Activated naive CD8-positive, alpha-beta T cell treated with anti-CD3 and anti-CD28 coated beads, Interleukin-2, amount 10 ng/mL, durations not matched to agents 7 days and 5 days (primary cell): ENCODE results near the gene NBEA. TPM values are rescaled to one million over a fixed set of nuclear protein-coding genes. Genes with fewer than 3 reads are reported as not detected.
A peak's percentile ranks its signal among the peaks of the same experiment; 100 is the strongest.

Experiments used
- ATAC-seq: fragments of 150-1000 bp; cut with Tn5 transposase; one replicate; pipeline ENCODE4 v1.10.0; 2021; ENCODE audit warnings: low read depth, moderate library complexity
- POLR2A ChIA-PET: fragments of 350-600 bp; sonication (Branson Sonifier 250); formaldehyde crosslinking; loops from one replicate; lab custom pipeline; 2021; ENCODE audit warnings: antibody characterized with exemption; lab: Charles Lee
- DNase-seq: peaks from one replicate; pipeline ENCODE4 v3.0.0; 2021
- H3K27ac Mint-ChIP-seq: one replicate; pipeline ENCODE4 v1.8.0; 2022; ENCODE audit warnings: mild to moderate bottlenecking, mixed read lengths
- H3K27me3 Mint-ChIP-seq: one replicate; pipeline ENCODE4 v1.8.0; 2022; ENCODE audit warnings: mild to moderate bottlenecking, moderate library complexity, mixed read lengths
- H3K36me3 Mint-ChIP-seq: one replicate; pipeline ENCODE4 v1.8.0; 2021; ENCODE audit warnings: mild to moderate bottlenecking, mixed read lengths
- H3K4me1 Mint-ChIP-seq: one replicate; pipeline ENCODE4 v1.8.0; 2021; ENCODE audit warnings: mixed read lengths
- H3K4me3 Mint-ChIP-seq: one replicate; pipeline ENCODE4 v1.8.0; 2022; ENCODE audit warnings: mild to moderate bottlenecking, moderate library complexity, mixed read lengths
- H3K9me3 Mint-ChIP-seq: one replicate; pipeline ENCODE4 v1.8.0; 2021; ENCODE audit warnings: mixed read lengths
- total RNA-seq, 2 experiments: library from RNA; stranded (reverse); gene quantifications; one replicate each; pipeline ENCODE4 v1.2.3, GENCODE V29; 2021

NBEA gene
- total RNA-seq, 2 experiments from 2014 or later: 0.60 to 1.1 TPM

DNA sequence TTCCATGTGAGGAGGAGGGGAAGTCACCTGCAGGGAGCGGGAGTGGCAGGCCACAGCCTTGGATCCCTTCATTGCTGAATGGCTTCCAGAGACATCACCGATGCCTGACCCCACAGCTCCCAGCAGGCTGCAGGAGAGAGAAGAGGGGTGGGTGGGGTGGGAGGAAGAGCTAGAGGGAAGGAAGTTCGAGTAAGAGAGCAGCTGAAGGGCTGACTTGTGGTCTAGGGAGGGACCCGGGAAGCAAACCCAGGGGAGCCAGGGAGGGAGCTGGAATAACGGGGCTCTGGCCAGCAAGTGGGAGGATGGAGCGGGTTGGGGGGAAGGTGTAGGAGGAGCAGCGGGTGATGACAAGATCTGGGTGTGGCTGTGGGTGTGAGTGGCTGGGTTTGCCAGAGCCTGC is 764.2 kb downstream of the NBEA start:
- DNase-seq (no peak), ATAC-seq (no peak)
- no peaks in the 10 kb centered on the region for H3K27me3 Mint-ChIP-seq
- no peaks in the 10 kb centered on the region for H3K36me3 Mint-ChIP-seq
- no peaks in the 10 kb centered on the region for H3K4me1 Mint-ChIP-seq
- POLR2A ChIA-PET: no interaction called here
- no peak overlapping the region for H3K27ac Mint-ChIP-seq
- no peak overlapping the region for H3K4me3 Mint-ChIP-seq
- no peaks in the 10 kb centered on the region for H3K9me3 Mint-ChIP-seq

GRCh38 chr13:35706721-35707120 is 764.7 kb downstream of the NBEA start:
- no peak for DNase-seq
- H3K4me1 Mint-ChIP-seq: no peaks in the 10 kb centered on the region
- no peak overlapping the region for H3K27ac Mint-ChIP-seq
- POLR2A ChIA-PET: no interaction called here
- no peaks in the 10 kb centered on the region for H3K9me3 Mint-ChIP-seq
- no peaks in the 10 kb centered on the region for H3K36me3 Mint-ChIP-seq
- H3K4me3 Mint-ChIP-seq: no peak overlapping the region
- no peaks in the 10 kb centered on the region for H3K27me3 Mint-ChIP-seq
- ATAC-seq: no peak

- Mint-ChIP-seq H3K9me3 (no peaks in the 10 kb centered on the region), H3K36me3 (no peaks in the 10 kb centered on the region), H3K27me3 (no peaks in the 10 kb centered on the region), H3K4me3 (no peak overlapping the region), H3K27ac (no peak overlapping the region), H3K4me1 (no peaks in the 10 kb centered on the region)
- no peak for DNase-seq
- no peak for ATAC-seq
- POLR2A ChIA-PET: no interaction called here
Measured at GRCh38 chr13:35711909-35712308, 769.8 kb downstream of the NBEA start.

- ATAC-seq (no peak), DNase-seq (no peak)
- Mint-ChIP-seq H3K9me3 (no peaks in the 10 kb centered on the region), H3K27me3 (no peaks in the 10 kb centered on the region), H3K36me3 (no peaks in the 10 kb centered on the region), H3K27ac (no peak overlapping the region), H3K4me1 (no peaks in the 10 kb centered on the region), H3K4me3 (no peak overlapping the region)
- POLR2A ChIA-PET: no interaction called here
Measured at GRCh38 chr13:35712907-35713761, 771.1 kb downstream of the NBEA start.

GRCh38 chr13:35714121-35714520 is 772.1 kb downstream of the NBEA start:
- Mint-ChIP-seq H3K27me3 (no peaks in the 10 kb centered on the region), H3K36me3 (no peaks in the 10 kb centered on the region), H3K27ac (no peak overlapping the region), H3K4me1 (no peaks in the 10 kb centered on the region), H3K9me3 (no peaks in the 10 kb centered on the region), H3K4me3 (no peak overlapping the region)
- ATAC-seq (no peak), DNase-seq (no peak)
- POLR2A ChIA-PET: no interaction called here

- POLR2A ChIA-PET: no interaction called here
- ATAC-seq: no peak
- Mint-ChIP-seq H3K36me3 (no peaks in the 10 kb centered on the region), H3K4me3 (no peak overlapping the region), H3K4me1 (no peaks in the 10 kb centered on the region), H3K27ac (no peak overlapping the region), H3K27me3 (no peaks in the 10 kb centered on the region), H3K9me3 (no peaks in the 10 kb centered on the region)
- DNase-seq: no peak
Measured at GRCh38 chr13:35714588-35715377, 772.7 kb downstream of the NBEA start.

- no peak overlapping the region for H3K4me3 Mint-ChIP-seq
- ATAC-seq (no peak), DNase-seq (no peak)
- H3K36me3 Mint-ChIP-seq: no peaks in the 10 kb centered on the region
- no peak overlapping the region for H3K27ac Mint-ChIP-seq
- no peaks in the 10 kb centered on the region for H3K4me1 Mint-ChIP-seq
- peaks cover 1% of the 10 kb centered on the region for H3K27me3 Mint-ChIP-seq
- no peaks in the 10 kb centered on the region for H3K9me3 Mint-ChIP-seq
- POLR2A ChIA-PET: no interaction called here
Measured at GRCh38 chr13:35716186-35716585, 774.1 kb downstream of the NBEA start.

GRCh38 chr13:35716729-35717128 is 774.7 kb downstream of the NBEA start:
- no peak overlapping the region for H3K4me3 Mint-ChIP-seq
- no peaks in the 10 kb centered on the region for H3K36me3 Mint-ChIP-seq
- no peaks in the 10 kb centered on the region for H3K9me3 Mint-ChIP-seq
- no peaks in the 10 kb centered on the region for H3K4me1 Mint-ChIP-seq
- H3K27ac Mint-ChIP-seq: no peak overlapping the region
- H3K27me3 Mint-ChIP-seq: peaks cover 1% of the 10 kb centered on the region
- ATAC-seq: no peak
- POLR2A ChIA-PET: no interaction called here
- DNase-seq: no peak

GRCh38 chr13:35718084-35718483 is 776.0 kb downstream of the NBEA start:
- no peaks in the 10 kb centered on the region for H3K9me3 Mint-ChIP-seq
- POLR2A ChIA-PET: no interaction called here
- ATAC-seq (no peak), DNase-seq (no peak)
- no peak overlapping the region for H3K4me3 Mint-ChIP-seq
- no peaks in the 10 kb centered on the region for H3K36me3 Mint-ChIP-seq
- peaks cover 10% of the 10 kb centered on the region for H3K27me3 Mint-ChIP-seq
- no peak overlapping the region for H3K27ac Mint-ChIP-seq
- H3K4me1 Mint-ChIP-seq: peaks cover 3% of the 10 kb centered on the region

DNA sequence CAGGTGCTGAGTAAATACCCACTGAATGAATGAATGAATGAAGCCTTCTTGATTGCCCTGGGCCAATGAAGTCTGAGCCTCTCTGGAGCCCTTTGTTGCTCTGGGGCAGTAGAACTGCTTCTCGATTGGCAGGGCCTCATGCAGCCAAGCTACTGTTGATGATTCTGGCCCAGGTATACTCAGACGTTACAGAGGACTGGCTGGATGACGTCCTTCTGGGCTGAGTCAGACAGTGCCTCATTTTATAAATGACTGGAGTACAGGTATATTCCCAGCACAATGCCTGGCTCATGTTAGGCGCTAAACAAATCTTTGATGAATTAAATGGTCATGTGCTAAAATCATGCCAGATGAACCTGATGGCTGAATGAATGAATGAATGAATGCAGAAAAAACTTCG is 778.2 kb downstream of the NBEA start:
- POLR2A ChIA-PET: no interaction called here
- H3K4me1 Mint-ChIP-seq: peaks cover 3% of the 10 kb centered on the region
- H3K9me3 Mint-ChIP-seq: no peaks in the 10 kb centered on the region
- no peak overlapping the region for H3K27ac Mint-ChIP-seq
- peak overlapping the region; percentile 53 for H3K4me3 Mint-ChIP-seq
- DNase-seq (no peak), ATAC-seq (no peak)
- H3K36me3 Mint-ChIP-seq: no peaks in the 10 kb centered on the region
- H3K27me3 Mint-ChIP-seq: peaks cover 21% of the 10 kb centered on the region

DNA sequence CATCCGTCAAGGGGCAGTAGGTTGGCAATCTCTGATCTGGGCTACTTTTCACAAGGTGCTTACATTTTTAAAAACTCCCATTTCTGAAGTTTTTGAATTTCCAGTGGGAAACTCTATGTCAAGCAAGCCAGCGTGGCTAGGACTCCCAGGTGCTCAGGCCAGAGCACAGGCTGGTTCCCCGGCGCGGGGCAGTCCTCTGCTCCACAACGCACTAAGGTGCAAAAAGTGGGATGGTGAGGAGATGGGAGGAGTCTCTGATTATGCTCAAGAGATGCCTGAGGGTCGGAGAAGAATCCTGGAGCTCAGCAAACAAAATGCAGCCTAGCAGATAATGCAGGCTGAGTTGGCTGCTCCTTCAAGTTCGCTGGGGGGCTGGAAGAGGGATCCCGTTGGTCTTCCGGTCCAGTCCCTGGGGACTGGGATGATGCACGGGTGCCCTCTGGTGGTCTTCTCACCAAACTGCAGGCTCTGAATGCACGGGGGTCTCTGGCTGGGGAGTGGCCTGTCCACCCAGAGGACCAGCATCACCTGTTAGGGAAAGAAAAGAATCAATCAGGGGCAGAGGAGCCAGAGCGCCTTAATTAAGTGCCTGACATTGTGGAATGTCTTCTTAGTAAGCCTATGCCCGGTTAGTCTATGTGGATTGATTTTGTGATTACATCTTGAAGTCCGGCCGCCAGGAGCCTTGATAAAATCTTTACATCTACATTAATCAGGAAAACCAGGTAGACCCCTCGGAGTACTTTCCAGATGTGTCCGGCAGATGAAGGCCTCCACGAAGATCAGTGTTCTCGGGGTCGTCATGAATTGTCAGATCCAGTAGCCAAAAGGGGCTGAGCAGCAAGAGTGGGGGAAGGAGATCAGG is 778.9 kb downstream of the NBEA start:
- H3K4me1 Mint-ChIP-seq: peaks cover 3% of the 10 kb centered on the region
- POLR2A ChIA-PET: no interaction called here
- no peak overlapping the region for H3K27ac Mint-ChIP-seq
- no peaks in the 10 kb centered on the region for H3K36me3 Mint-ChIP-seq
- DNase-seq (peak; percentile 62), ATAC-seq (peak; percentile 50)
- peaks cover 21% of the 10 kb centered on the region for H3K27me3 Mint-ChIP-seq
- no peaks in the 10 kb centered on the region for H3K9me3 Mint-ChIP-seq
- H3K4me3 Mint-ChIP-seq: peak overlapping the region; percentile 53
